ENCODE measurements around the gene HSD17B10.
"Not testable (repeated sequence)": the region's sequence is repeated elsewhere in the genome, so short reads cannot be mapped to it uniquely, and the experiment has no call there.

Gene HSD17B10

DNA sequence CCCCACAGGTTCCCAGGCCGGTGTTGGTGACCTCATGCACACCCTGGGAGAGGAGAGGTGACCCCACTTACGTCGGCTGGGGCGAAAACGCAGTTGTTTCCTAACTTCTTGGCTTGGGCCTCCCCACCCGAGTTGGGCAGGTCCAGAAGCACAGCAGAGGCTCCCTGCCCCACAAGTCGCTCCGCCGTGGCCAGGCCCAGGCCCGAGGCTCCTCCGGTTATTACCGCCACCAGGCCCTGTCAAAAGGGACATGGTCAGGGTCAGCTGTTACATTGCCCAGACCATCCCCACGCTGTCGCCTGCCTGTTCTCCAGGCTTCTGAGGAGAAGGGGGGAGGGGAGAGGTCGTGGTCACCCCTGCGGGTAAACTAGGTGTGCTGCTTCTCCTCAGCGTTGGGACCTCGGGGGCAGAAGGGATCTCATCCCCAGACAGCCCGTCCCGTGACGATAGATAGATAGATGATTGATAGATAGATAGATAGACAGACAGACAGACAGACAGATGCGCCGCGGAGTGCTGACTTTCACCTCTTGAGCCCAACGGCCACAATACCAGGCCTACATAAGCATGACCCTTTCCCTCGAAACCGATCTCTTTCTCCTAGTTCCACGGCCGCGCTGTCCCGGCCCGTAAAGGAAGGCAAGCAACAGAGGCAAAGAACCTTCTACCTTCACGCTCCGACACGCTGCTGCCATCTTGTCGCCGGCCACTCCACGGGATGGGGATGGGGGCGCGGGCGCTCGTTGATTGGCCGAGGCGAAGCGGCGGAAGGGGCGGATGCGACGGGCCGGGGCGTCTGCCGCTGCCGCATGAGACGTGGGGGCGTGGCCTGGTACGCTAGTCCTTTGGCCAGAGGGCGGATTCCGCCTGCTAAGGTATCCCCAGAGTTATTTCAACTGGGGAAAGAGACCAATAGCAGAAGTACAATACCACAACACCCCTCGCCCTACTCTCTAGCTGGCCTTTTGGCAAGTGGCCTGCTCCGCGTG is at the start of gene HSD17B10:
TSS of gene HSD17B10 (minus strand) at position 720 of the 989 bp plus-strand sequence. CDS start at position 695, 25 bp downstream.
- DNase-seq: peak; percentile 95

DNA sequence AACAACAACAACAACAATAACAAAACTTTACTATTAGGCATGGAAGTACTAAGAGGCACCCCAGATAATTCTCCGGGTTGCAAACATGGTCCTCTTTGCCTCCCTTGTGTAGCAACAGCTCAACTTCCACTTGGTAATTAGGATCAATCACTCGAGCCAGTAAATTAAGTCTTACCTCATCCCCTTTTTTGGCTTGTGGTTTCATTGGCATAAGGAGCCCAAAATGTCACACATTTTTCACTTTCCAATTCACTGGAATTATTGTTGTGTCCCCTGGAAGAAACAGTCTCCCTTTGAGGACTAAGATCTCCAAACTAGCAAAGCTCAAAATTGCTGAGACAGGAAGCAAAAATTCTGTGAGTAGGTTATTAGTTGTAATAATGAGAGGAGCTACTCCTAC is 49.2 kb upstream of the HSD17B10 start:
- no peak for DNase-seq

DNA sequence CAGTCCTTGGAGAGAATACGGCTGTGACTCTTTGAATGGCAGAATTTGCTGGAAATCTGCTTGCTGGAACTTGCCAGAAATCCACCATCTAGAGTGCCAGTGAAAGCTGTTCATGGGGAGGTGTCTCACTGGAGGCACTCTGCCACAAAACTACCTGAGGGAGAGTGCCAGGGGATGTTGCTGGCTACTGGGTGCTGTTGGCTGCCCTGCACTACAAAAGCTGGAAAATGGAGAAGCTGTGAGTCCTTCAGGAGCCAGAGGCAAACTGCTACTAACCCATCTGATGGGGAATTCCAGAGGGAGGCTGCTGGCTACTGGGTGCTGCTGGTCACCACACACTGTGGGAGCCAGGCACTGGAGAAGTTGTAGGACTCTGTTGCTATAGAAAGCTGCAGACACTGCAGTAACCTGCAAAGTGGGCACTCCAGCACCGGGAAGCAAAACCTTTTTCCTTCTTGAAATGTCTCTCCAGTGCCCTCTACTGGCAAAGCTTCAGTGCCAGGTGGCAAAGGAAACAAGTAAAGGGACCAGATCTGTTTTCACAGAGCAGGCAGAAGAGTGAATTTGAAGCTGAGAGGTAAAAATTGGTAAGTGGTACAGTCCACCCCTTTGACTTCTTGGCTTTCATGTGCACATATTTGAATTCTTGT is 47.8 kb upstream of the HSD17B10 start:
- DNase-seq: peak; percentile 70

DNA sequence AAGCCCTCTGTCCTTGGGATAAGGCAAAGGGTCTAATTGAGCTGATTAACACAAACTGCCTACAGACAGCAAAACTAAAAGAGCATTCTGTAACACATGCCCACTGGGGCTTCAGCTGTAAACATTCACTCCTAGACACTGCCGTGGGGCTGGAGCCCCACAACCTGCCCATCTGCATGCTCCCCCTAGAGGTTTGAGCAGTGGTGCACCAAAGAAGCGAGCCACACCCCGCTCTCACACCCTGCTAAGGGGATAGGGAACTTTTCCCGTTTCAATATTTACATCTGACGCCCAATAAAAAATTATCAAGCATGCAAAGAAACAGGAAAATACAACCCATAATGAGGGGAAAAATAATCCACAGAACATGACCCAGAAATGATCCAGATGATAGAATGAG is 46.9 kb upstream of the HSD17B10 start:
- DNase-seq: peak; percentile 63

DNA sequence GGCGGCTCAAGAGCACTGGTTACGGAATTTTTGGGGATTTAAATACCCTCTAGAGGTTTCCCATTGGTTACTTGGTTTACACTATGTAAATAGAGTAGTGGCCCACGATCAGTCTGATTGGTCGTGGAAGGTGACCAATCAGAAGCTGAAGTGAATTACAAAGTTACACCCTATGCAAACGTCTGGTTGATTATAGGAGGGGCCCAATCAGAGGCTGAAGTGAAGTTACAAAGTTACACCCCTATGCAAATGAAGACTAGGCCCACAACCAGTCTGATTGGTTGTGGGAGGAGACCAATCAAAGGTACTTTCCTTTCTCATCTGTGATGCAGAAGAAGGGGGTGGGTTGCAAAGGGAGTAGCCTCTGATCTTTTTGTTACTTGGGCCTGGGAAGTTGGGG is 45.1 kb upstream of the HSD17B10 start:
- no peak for DNase-seq

DNA sequence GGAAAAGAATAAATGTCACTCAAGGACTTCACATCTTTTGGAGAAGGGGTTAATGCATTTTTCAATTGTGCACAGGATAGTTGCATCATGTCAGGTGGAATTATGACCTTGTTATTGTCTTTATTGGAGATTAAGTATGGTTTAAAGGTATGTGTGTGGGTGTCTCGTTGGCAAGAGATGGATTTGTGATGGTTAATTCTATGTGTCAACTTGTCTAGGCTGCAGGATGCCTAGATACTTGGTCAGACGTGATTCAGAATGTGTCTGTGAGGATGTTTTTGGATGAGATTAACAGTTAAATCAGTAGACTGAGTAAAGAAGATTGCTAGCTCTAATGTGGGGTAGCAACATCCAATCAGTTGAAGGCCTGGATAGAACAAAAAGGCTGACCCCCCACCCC is 42.2 kb upstream of the HSD17B10 start:
- DNase-seq: no peak

DNA sequence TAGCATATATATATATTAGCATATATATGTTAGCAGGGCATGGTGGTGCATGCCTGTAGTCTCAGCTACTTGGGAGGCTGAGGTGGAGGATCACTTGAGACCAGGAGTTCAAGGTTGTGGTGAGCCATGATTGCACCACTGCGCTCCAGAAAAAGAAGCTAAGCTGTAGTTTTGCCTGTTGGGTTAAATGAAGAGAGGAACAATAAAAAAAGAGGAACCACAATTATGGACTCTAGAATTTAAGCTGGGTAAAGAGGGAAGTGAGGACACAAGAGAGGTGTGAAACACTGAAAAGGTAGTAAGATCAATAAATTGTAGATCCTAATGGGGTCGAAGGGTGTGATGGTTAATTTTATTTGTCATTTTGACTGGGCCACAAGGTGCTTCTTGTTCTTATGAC is 40.5 kb upstream of the HSD17B10 start:
- no peak for DNase-seq

DNA sequence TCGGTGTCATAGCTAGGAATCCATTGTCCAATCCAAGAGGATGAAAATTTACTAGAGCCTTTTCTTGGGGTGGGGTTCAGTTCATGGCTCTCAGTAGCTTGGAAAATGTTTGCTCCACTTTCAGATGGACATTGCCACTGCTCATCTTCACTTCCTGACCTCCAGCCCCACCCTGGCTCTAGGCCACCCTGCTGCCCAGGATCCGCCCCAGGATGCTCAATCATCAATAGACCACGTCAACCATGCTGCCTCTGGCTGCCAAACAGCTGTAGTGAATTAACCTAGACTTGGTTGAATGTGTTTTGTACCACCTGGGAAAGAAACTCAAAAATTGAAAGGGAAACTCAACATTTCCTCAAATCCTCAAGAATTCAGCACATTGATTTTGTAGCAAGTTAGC is 37.2 kb upstream of the HSD17B10 start:
- DNase-seq: no peak

DNA sequence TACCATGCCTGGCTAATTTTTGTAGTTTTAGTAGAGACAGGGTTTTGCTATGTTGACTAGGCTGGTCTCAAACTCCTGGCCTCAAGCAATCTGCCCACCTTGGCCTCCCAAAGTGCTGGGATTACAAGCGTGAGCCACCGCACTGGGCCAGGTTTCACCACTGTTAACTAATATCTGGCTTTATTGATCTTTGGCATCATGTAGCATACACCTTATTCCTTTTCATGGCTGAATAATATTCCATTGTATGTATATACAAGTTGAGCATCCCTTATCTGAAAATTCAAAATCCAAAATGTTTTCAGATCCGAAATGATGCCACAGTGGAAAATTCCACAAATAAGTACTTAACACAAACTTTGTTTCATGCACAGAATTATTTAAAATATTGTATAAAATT is 34.5 kb upstream of the HSD17B10 start:
- DNase-seq: not testable (repeated sequence)

DNA sequence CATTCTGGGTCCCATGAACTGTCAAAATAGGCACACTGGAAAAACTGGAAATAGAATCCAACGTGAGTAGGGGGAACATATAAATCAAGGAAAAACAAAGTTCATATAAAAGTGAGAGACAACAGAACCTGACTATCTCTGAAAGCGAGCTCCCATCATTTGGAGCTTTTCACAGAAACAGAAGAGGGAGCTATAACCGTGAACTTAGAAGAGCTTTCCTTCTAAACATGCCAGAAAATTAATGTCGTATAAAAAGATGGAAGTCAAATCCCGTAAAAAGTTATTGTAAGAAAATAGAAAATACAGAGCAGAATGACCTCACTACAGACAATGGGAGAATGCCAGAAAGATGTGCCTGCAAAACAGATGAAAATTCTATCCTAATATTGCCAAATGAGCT is 23.9 kb upstream of the HSD17B10 start:
- DNase-seq: no peak

DNA sequence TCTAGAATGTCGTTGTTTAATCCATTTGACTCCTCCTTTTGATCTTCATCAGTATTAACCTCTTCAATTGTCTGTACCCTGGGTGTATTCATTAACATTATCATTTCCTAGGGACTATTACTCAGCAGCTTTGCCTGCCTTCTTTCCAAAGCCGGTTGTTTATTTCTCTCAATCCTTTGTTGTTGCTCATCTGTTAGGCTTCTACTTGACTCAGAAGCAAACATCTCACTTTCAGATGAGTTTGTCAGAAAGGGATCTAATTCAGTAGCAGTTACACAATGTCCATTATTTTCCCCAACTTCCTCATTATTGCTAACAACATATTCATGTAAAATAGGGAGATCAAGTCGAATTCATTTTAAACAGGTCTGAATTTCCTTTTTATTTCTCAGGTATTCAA is 22.1 kb upstream of the HSD17B10 start:
- DNase-seq: no peak

DNA sequence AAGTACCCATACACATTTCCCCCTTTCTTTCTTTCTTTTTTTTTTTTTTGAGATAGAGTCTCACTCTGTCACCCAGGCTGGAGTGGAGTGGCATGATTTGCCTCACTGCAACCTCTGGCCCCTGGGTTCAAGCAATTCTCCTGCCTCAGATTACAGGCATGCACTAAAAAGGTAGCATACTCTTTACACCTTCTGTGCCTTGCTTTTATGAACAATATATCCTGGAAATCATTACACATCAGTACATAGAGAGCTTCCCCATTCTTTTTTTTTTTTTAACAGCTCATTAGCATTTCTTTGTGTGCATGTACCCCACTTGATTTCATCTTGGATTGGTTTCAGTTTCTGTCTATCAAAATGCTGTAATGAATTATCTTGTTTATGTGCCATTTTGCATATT is 18.6 kb upstream of the HSD17B10 start:
- no peak for DNase-seq

DNA sequence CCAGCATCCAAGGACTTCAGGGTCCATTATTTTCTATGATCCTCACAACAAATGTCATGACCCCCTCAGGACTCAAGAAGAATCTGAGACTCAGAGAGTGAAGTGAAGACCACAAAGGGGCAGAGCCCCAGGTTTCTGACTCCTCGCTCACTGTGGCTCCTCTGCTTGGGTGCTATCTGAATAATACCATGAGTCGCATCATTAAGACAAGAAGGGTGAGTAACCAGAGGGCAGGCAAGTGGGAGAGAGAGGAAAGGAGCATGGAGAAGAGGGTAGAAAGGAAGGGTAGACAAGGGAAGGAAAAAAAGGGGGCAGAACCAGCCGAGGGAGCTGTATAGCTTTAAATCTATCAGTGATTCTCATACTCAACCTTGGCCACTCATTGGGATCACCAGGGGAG is 15.5 kb upstream of the HSD17B10 start:
- no peak for DNase-seq

DNA sequence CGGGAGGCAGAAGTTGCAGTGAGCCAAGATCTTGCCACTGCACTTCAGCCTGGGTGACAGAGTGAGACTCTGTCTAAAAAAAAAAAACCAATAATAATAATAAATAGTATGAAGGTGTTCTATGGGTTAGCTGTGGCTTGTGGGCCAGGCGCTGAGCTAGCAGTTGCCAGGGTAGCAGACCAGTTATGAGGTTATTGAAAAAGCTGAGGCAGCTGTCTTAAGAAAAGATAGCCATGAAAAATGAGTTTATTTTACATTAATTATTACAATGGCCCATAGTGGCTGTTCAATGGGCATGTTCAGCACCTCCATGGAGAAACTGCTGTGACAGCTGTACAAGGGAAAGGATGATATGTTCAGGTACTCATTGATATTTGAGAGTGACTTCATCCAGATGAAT is 13.3 kb upstream of the HSD17B10 start:
- DNase-seq: no peak

DNA sequence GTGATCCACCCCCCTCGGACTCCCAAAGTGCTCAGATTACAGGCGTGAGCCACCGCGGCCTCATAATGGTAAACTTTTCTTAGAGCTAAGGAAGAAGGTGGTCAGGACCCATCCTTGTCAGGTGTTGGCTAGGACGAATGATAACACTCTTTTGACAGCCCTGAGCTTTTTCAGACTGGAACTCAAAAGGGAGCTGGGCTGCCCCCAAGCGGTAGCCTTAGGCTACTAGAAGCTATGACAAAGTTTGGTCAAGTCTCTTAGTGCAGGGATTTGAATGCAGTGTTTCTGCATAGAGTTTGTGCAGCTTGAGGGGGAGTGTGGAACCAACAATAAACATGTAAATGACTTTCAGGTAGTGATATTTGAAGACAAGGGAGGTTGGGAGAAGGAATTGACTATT is 11.8 kb upstream of the HSD17B10 start:
- DNase-seq: peak; percentile 78

DNA sequence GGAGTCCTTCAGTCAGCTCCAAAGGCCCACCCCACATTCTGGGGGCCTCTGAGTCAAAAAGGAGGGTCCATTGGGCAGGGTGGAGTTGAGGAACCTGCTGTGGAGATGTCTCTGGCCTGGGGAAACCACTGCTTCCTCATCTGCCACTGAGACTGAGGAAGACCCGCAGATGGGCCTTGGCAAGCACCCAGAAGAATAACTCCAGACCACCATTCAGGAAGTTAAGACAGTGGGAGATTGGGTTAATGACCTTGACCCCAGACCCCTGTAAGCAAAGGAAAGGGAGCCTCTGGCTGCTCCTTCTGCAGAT is 8.1 kb upstream of the HSD17B10 start:
- no peak for DNase-seq

DNA sequence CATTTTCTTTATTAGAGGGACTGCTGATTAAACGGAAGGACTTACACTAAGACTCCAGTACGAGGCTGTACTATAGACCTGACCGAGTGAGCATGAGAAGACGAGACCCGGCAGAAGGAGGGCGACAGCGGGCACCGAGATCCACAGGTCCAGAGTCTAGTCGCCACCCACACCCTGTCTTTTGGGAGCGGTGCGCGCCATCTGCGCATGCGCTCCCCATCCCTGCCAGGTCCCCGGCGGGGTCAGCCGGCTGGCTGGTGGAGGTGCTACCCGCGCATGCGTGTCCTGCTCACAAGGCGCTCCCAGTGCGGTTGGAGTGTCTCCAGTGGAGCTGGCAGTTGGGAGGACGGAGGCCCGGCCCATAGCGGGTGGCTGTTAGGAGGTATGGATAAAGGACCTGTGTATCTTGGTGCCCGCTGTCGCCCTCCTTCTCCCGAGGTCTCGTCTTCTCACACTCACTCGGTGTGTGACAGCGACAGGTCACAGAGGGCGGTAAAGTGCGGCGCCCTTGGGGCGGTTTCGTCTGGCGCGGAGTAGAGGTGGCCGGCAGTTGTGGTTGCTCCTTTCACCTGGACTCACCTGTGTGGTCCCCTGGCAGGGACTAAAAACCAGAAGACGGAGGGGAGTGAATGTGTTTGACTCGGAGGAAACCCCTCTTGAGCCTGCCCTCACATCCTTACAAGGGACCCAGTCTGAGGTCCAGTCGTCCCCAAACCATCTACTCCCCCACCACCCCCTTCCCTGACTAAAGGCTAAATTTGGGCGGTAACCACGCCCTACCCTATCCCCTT is 7.6 kb upstream of the HSD17B10 start:
- peak; percentile 91 for DNase-seq

DNA sequence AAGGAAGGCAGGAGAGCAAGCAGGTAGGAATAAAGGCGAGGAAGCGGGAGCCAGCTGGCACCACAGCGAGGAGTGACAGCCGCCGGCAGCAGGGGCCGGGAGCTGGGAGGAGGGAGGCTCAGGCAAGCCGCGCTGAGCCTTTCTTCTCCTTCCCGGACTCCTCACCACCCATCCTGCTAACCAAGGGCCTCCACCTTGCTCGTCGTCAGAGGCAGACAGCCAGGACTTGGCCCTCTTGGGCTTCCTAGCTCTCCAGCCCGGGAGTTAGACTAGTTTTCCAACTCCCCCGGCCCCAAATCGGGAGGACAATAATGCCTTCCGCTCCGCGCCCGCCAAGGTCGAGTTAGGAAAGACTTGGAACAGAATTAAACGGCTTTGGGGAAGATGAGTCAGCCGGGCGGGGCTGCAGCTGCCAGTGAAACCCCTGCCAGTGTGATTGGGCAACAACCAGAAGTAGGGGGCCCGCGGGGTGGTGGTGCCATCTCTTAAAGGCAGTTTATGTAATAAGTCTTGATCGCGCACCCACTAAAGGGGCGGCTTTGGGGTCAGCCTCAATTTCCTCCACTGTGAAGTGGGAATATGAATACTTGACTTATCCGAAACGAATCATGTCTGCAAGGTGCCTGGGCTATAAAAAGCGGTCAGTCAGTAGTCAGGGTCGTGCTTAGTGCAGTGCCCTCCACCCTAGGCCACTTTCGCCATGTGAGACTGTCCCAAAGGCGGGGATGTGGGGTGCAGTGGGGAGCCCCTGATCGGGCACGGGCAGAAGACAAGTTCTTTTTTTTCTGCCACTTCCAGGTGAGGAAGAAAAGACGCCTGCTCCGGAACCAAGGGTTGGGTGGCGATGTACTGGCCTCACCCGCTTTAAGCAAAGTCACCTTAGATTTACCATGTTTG is 6.7 kb upstream of the HSD17B10 start:
- DNase-seq: peak; percentile 69

DNA sequence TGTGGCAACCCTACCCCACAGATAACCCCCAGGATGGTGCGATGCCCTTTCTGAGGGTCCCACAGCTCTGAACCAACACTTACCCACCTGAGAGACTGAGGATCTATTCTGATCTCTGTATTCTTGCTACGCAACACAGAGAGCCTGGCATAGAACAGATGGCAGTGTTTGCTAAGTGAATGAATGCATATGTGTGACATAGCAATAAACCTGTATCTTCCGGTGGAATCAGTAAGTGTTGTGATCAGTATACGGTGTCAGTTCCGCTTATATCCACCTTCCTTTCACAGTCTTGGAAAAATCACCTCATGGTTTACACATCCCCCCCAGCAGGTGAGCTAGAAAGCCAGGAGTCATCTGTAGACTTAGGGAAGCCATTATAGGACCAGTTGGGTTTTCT is 5.9 kb upstream of the HSD17B10 start:
- no peak for DNase-seq

DNA sequence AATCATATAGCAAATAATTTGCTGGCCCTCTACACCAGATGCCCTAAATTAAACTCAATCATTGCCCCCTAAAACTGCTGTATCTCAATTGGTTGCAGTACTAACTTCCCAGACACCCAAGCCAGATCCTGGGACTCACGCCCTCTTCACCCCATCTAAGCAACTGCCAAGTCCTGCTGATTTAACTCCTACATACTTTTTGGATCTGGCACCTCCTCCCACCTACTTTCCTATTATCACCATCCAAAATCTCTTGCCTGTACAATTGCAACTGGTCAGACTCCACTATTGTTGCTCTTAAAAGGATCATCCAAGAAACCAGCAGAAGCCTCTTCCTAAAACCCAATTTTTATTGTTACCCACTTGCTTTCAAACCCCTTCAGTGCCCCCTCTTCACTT is 4.7 kb upstream of the HSD17B10 start:
- DNase-seq: no peak

DNA sequence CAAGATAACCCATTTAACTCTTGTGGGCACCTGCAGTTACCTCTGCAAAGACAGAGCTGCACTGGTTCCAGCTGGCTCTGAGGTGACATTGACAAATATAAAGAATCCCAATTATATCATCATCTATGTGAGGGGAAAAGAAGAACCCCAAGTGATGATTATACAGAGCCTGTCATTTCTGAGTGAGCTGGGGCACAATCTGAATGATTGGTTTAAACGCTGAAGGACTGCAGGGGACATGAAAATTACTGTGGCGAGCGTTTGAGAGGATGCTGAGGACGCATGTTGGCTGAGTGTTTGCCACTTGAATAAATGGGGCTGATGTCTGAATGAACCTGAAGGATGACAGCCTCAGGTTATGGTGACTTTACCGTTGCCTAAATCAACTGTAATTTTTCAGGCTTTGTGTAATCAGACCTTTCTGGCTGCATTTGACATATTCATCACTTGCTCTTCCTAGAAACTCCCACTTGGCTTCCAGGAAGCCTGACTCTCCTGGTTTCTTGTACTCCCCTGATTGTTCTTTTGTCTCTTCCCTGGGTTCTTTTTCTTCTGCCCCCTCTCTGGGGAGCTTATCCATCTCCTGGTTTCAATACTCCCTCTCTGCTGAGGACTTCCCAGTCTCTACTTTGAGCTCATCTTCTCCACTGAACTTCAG is 4.1 kb upstream of the HSD17B10 start:
- no peak for DNase-seq

DNA sequence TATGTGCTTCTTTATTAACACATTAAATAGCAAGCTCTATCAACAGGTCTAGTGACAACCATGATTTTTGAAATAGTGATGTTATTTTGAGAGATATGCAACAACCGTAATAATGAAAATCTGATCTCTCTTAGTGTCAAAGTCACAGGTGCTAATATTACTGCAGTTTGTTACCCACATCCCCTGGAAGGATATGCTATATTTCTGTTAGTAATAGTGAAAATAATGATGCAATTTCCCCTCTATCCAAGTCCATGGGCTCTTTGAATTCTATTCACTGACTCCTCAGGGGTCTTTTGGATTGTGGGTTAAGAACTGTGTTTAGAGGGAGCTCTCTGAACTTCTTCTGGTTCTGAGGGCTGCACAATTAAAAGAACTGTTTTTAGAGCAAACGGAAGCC is 3.0 kb upstream of the HSD17B10 start:
- no peak for DNase-seq
